Measurements from ENCODE around the gene CD2.

DNA sequence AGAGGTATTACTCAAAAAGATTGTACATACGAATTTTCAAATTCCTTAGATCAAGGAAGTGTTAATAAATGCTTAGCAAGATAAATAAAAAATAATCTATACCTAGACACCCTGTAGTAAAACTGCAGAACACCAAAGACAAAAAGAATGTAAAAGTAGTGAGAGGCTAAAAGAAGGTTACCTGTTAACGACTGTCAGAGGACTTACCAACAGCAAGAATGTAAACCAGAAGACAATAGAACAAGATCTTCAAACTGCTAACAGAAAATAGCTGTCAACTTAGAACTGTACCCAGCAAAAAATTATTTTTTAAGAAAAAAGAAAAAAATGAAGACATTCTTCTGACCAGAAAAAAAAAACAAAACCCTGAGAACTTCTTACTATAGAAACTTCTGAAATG, 51.2 kb downstream of the CD2 start:
- TF ChIP-seq, protein P1, sequence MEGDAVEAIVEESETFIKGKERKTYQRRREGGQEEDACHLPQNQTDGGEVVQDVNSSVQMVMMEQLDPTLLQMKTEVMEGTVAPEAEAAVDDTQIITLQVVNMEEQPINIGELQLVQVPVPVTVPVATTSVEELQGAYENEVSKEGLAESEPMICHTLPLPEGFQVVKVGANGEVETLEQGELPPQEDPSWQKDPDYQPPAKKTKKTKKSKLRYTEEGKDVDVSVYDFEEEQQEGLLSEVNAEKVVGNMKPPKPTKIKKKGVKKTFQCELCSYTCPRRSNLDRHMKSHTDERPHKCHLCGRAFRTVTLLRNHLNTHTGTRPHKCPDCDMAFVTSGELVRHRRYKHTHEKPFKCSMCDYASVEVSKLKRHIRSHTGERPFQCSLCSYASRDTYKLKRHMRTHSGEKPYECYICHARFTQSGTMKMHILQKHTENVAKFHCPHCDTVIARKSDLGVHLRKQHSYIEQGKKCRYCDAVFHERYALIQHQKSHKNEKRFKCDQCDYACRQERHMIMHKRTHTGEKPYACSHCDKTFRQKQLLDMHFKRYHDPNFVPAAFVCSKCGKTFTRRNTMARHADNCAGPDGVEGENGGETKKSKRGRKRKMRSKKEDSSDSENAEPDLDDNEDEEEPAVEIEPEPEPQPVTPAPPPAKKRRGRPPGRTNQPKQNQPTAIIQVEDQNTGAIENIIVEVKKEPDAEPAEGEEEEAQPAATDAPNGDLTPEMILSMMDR (IDR thresholded peaks at IDR 0.05; ENCODE audit: low read length): no peak
- TF ChIP-seq EZH2 (optimal IDR thresholded peaks at IDR 0.05; ENCODE audit: low read depth, low read length): no peak
